ENCODE results near the gene IMMP2L. TPM values are rescaled to one million over a fixed set of nuclear protein-coding genes. Genes with fewer than 3 reads are reported as not detected.

Gene IMMP2L
- total and polyA plus RNA-seq, 2 of the 8 experiments (the other 6 are each of a cell fraction or from before 2014, with no cell fraction given), result 2.3 to 10.1 TPM

DNA sequence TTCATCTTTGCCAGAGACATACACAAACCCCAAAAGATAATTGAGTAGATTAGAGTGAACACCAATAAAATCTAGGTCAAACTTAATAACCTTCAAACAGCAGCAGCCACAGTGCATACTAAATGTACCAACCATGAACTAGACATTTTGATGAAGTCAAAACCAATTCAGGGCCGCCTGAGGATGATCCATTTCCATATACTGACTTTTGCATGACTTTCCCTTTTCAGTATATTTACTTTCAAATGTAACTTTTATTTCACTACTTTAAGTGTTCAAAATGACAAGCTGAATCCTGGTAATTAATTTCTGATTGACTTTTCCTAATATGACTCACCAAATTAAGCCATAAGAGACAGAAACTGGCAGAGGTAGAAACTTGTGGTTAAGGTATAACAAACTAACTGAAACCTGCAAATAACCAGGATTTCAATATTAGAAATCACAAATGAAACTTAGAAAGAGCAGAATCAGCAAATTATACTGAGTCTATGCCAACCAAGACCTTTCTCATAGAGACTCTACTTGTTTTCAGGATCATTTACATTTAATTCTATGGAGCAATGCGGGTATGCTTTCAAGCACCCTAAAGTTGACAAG is 643.2 kb downstream of the IMMP2L start:
- Histone ChIP-seq H4K20me1 (replicated peaks in 1 of 2; ENCODE audit: control insufficient read depth in 1 of 2, insufficient read depth in 2 of 2, low read length in 2 of 2) (no peaks in the 10 kb centered on the region), H2BK20ac (ENCODE audit: low read length) (no peak overlapping the region), H2BK15ac (ENCODE audit: low read length) (no peak overlapping the region), H3K14ac (ENCODE audit: insufficient read length) (no peak overlapping the region), H3K79me1 (ENCODE audit: low read depth, low read length) (no peaks in the 10 kb centered on the region), H3K23ac (ENCODE audit: insufficient read length) (no peak overlapping the region), H3K27me3 (replicated peaks in 1 of 4; ENCODE audit: control insufficient read depth in 3 of 4, extremely low read depth in 1 of 4, insufficient read depth in 3 of 4, low read length in 3 of 4) (no peaks in the 10 kb centered on the region), H3K4me3 (ENCODE audit: extremely low read depth in 1 of 4, insufficient read depth in 2 of 4, low read depth in 3 of 4, low read length in 4 of 4) (no peak overlapping the region), H3K4ac (replicated peaks; ENCODE audit: insufficient read length, low read depth, low read length) (no peak overlapping the region), H3K79me2 (ENCODE audit: control insufficient read depth in 1 of 2, insufficient read depth in 2 of 2, low read length in 2 of 2) (no peaks in the 10 kb centered on the region), H2BK12ac (ENCODE audit: low read depth, low read length) (no peak overlapping the region), H4K8ac (ENCODE audit: extremely low read depth, insufficient read depth, low read length) (no peak overlapping the region), H4K91ac (replicated peaks; ENCODE audit: insufficient read length, low read length) (no peak overlapping the region), H2BK120ac (replicated peaks; ENCODE audit: low read depth, low read length) (no peak overlapping the region), H2AK5ac (ENCODE audit: low read depth, low read length) (no peak overlapping the region), H4K5ac (ENCODE audit: insufficient read length, low read depth, low read length) (no peak overlapping the region), H3K9ac (replicated peaks in 1 of 4; ENCODE audit: extremely low read depth in 1 of 4, low read depth in 3 of 4, low read length in 3 of 4) (no peak overlapping the region), H3K23me2 (ENCODE audit: low read depth, low read length) (no peaks in the 10 kb centered on the region), H3K9me3 (ENCODE audit: insufficient read depth in 2 of 2, low read depth in 1 of 2, low read length in 1 of 2) (no peaks in the 10 kb centered on the region), H2AFZ (ENCODE audit: low read length) (no peak overlapping the region), H3K18ac (ENCODE audit: extremely low read depth, low read length) (no peak overlapping the region), H3K27ac (ENCODE audit: low read depth, low read length) (no peak overlapping the region), H3K4me2 (ENCODE audit: insufficient read depth in 1 of 2, low read depth in 2 of 2, low read length in 2 of 2) (no peak overlapping the region), H2BK5ac (ENCODE audit: low read depth, low read length) (no peak overlapping the region), H3K4me1 (replicated peaks in 1 of 4; ENCODE audit: control insufficient read depth in 3 of 4, insufficient read depth in 4 of 4, low read length in 3 of 4) (no peaks in the 10 kb centered on the region; a peak in 1 of 7 replicates), H3K36me3 (ENCODE audit: control insufficient read depth in 2 of 4, insufficient read depth in 4 of 4, low read length in 3 of 4) (no peaks in the 10 kb centered on the region), H3K56ac (replicated peaks; ENCODE audit: insufficient read length, low read depth, low read length) (no peak overlapping the region)
- FAIRE-seq (no peak), DNase-seq (ENCODE audit: low read depth in 1 of 2, low spot score in 2 of 2) (no peak)
- CTCF ChIA-PET (ENCODE audit: partially characterized antibody), result no interaction called here
- WGBS, 2 experiments (ENCODE audit: extremely low coverage in 1 of 2, insufficient coverage in 1 of 2, insufficient read length in 1 of 2, insufficient replicate concordance in 2 of 2, low coverage in 1 of 2, low lambda C conversion rate in 2 of 2, missing lambda C conversion rate in 1 of 2), result 96% methylated on average over 2 of the region's 2 CpGs; no CpG with 5 or more reads in 1 of the 2 experiments
- POLR2A ChIA-PET (ENCODE audit: partially characterized antibody), result no interaction called here
- no peak for TF ChIP-seq BACH1 (IDR thresholded peaks at IDR 0.05; ENCODE audit: low read length)
- no peak for TF ChIP-seq CHD1 (IDR thresholded peaks at IDR 0.05; ENCODE audit: low read depth, low read length)
- TF ChIP-seq, protein P1, sequence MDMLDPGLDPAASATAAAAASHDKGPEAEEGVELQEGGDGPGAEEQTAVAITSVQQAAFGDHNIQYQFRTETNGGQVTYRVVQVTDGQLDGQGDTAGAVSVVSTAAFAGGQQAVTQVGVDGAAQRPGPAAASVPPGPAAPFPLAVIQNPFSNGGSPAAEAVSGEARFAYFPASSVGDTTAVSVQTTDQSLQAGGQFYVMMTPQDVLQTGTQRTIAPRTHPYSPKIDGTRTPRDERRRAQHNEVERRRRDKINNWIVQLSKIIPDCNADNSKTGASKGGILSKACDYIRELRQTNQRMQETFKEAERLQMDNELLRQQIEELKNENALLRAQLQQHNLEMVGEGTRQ (IDR thresholded peaks at IDR 0.05; ENCODE audit: low read length), result no peak
- TF ChIP-seq RXRA (IDR thresholded peaks at IDR 0.05; ENCODE audit: insufficient read depth, low read depth, low read length), result no peak
- no peak for TF ChIP-seq TCF12 (IDR thresholded peaks at IDR 0.05; ENCODE audit: low read depth, low read length)
- no peak for TF ChIP-seq CBX8 (IDR thresholded peaks at IDR 0.05; ENCODE audit: borderline replicate concordance, low read depth, low read length)
- TF ChIP-seq NRF1 (IDR thresholded peaks at IDR 0.05; ENCODE audit: low read depth, low read length), result no peak
- no peak for TF ChIP-seq FOSL1 (IDR thresholded peaks at IDR 0.05; ENCODE audit: insufficient read depth, low read depth, low read length)
- TF ChIP-seq NANOG (IDR thresholded peaks at IDR 0.05; ENCODE audit: insufficient read depth, low read depth, low read length, poor library complexity, severe bottlenecking), result no peak
- TF ChIP-seq SP1 (IDR thresholded peaks at IDR 0.05; ENCODE audit: low read depth, low read length), result no peak
- no peak for TF ChIP-seq BCL11A (IDR thresholded peaks at IDR 0.05; ENCODE audit: low read depth in 2 of 2, low read length in 2 of 2)
- TF ChIP-seq, protein P2, sequence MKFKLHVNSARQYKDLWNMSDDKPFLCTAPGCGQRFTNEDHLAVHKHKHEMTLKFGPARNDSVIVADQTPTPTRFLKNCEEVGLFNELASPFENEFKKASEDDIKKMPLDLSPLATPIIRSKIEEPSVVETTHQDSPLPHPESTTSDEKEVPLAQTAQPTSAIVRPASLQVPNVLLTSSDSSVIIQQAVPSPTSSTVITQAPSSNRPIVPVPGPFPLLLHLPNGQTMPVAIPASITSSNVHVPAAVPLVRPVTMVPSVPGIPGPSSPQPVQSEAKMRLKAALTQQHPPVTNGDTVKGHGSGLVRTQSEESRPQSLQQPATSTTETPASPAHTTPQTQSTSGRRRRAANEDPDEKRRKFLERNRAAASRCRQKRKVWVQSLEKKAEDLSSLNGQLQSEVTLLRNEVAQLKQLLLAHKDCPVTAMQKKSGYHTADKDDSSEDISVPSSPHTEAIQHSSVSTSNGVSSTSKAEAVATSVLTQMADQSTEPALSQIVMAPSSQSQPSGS (IDR thresholded peaks at IDR 0.05; ENCODE audit: low read length), result no peak

Measured in H1 (cell line).